Activated naive CD4-positive, alpha-beta T cell treated with anti-CD3 and anti-CD28 coated beads, Interleukin-2, amount 10 ng/mL, durations not matched to agents 7 days and 5 days (primary cell): ENCODE measurements around the gene FAM221B.
A peak's percentile ranks its signal among the peaks of the same experiment; 100 is the strongest.

Experiments used
- CTCF ChIA-PET: fragments of 350-600 bp; sonication (Branson Sonifier 250); formaldehyde crosslinking; loops from one replicate; lab custom pipeline; 2021; ENCODE audit warnings: antibody characterized with exemption; lab: Charles Lee
- DNase-seq: peaks from one replicate; pipeline ENCODE4 v3.0.0-alpha.2; 2020
- H3K27ac Mint-ChIP-seq: one replicate; pipeline ENCODE4 v1.8.0; 2021; ENCODE audit warnings: mild to moderate bottlenecking, moderate library complexity, mixed read lengths
- H3K27me3 Mint-ChIP-seq: one replicate; pipeline ENCODE4 v1.8.0; 2021; ENCODE audit warnings: mild to moderate bottlenecking, mixed read lengths
- H3K36me3 Mint-ChIP-seq: one replicate; pipeline ENCODE4 v1.8.0; 2021; ENCODE audit warnings: mixed read lengths
- H3K4me1 Mint-ChIP-seq: one replicate; pipeline ENCODE4 v1.8.0; 2021; ENCODE audit warnings: mixed read lengths
- H3K4me3 Mint-ChIP-seq: one replicate; pipeline ENCODE4 v1.8.0; 2021; ENCODE audit warnings: mild to moderate bottlenecking, moderate library complexity, mixed read lengths
- H3K9me3 Mint-ChIP-seq: one replicate; pipeline ENCODE4 v1.8.0; 2021; ENCODE audit warnings: mixed read lengths

Gene FAM221B

GRCh38 chr9:35841645-35841900 lies 13.0 kb upstream of the FAM221B start:
- H3K27ac Mint-ChIP-seq: no peak overlapping the region
- H3K4me1 Mint-ChIP-seq: peaks cover 21% of the 10 kb centered on the region
- no peaks in the 10 kb centered on the region for H3K36me3 Mint-ChIP-seq
- CTCF ChIA-PET: interaction anchor here (0.6 to 1.7 kb wide), 5 partner anchors 13 to 166 kb away, joined by 3 to 5 read pairs (median 3); partner anchors contain the start of gene FAM221B
- DNase-seq: no peak
- no peaks in the 10 kb centered on the region for H3K9me3 Mint-ChIP-seq
- H3K27me3 Mint-ChIP-seq: peaks cover 18% of the 10 kb centered on the region
- H3K4me3 Mint-ChIP-seq: no peak overlapping the region

- Mint-ChIP-seq H3K4me1 (peaks cover 21% of the 10 kb centered on the region), H3K27me3 (peaks cover 18% of the 10 kb centered on the region), H3K27ac (no peak overlapping the region), H3K36me3 (no peaks in the 10 kb centered on the region), H3K4me3 (no peak overlapping the region), H3K9me3 (no peaks in the 10 kb centered on the region)
- CTCF ChIA-PET: interaction anchor here (1.0 to 1.7 kb wide), 2 partner anchors 15 to 41 kb away, joined by 3 to 5 read pairs; no protein-coding TSS in a partner anchor
- DNase-seq: no peak
Observed at GRCh38 chr9:35840881-35841644, 12.5 kb upstream of the FAM221B start.

- Mint-ChIP-seq H3K36me3 (no peaks in the 10 kb centered on the region), H3K27me3 (peaks cover 15% of the 10 kb centered on the region), H3K27ac (no peak overlapping the region), H3K4me3 (no peak overlapping the region), H3K4me1 (peaks cover 10% of the 10 kb centered on the region), H3K9me3 (no peaks in the 10 kb centered on the region)
- CTCF ChIA-PET: interaction anchor here (1.4 kb wide), 1 partner anchor 50 kb away, joined by 3 read pairs; no protein-coding TSS in a partner anchor
- DNase-seq: no peak
Observed at GRCh38 chr9:35839926-35840325, 11.4 kb upstream of the FAM221B start.

- no peaks in the 10 kb centered on the region for H3K9me3 Mint-ChIP-seq
- H3K27me3 Mint-ChIP-seq: peaks cover 15% of the 10 kb centered on the region
- H3K4me3 Mint-ChIP-seq: no peak overlapping the region
- peaks cover 8% of the 10 kb centered on the region for H3K4me1 Mint-ChIP-seq
- CTCF ChIA-PET: interaction anchor here (0.7 to 2.7 kb wide), 7 partner anchors 10 to 69 kb away, joined by 3 to 12 read pairs (median 7); no protein-coding TSS in a partner anchor
- H3K27ac Mint-ChIP-seq: no peak overlapping the region
- no peaks in the 10 kb centered on the region for H3K36me3 Mint-ChIP-seq
- no peak for DNase-seq
Observed at GRCh38 chr9:35836595-35836994, 8.1 kb upstream of the FAM221B start.

GRCh38 chr9:35835766-35836165 lies 7.2 kb upstream of the FAM221B start:
- H3K27ac Mint-ChIP-seq: no peak overlapping the region
- H3K4me1 Mint-ChIP-seq: peaks cover 8% of the 10 kb centered on the region
- no peaks in the 10 kb centered on the region for H3K36me3 Mint-ChIP-seq
- no peak overlapping the region for H3K4me3 Mint-ChIP-seq
- H3K27me3 Mint-ChIP-seq: peaks cover 18% of the 10 kb centered on the region
- CTCF ChIA-PET: interaction anchor here (0.8 to 3.4 kb wide), 13 partner anchors 9 to 225 kb away, joined by 3 to 16 read pairs (median 7); partner anchors contain the start of gene SPAG8
- no peak for DNase-seq
- H3K9me3 Mint-ChIP-seq: no peaks in the 10 kb centered on the region

GRCh38 chr9:35835216-35835632 lies 6.7 kb upstream of the FAM221B start:
- H3K27me3 Mint-ChIP-seq: peaks cover 19% of the 10 kb centered on the region
- H3K27ac Mint-ChIP-seq: no peak overlapping the region
- CTCF ChIA-PET: interaction anchor here (0.8 to 3.4 kb wide), 13 partner anchors 9 to 225 kb away, joined by 3 to 16 read pairs (median 7); partner anchors contain the start of gene SPAG8
- peak; percentile 52 for DNase-seq
- H3K4me3 Mint-ChIP-seq: no peak overlapping the region
- no peaks in the 10 kb centered on the region for H3K36me3 Mint-ChIP-seq
- no peaks in the 10 kb centered on the region for H3K9me3 Mint-ChIP-seq
- peaks cover 10% of the 10 kb centered on the region for H3K4me1 Mint-ChIP-seq

- Mint-ChIP-seq H3K27ac (no peak overlapping the region), H3K36me3 (no peaks in the 10 kb centered on the region), H3K4me1 (peaks cover 17% of the 10 kb centered on the region), H3K4me3 (no peak overlapping the region), H3K9me3 (no peaks in the 10 kb centered on the region), H3K27me3 (peaks cover 22% of the 10 kb centered on the region)
- no peak for DNase-seq
- CTCF ChIA-PET: interaction anchor here (0.8 to 3.4 kb wide), 12 partner anchors 8 to 97 kb away, joined by 3 to 16 read pairs (median 7); partner anchors contain the start of gene SPAG8
Observed at GRCh38 chr9:35834260-35835215, 6.0 kb upstream of the FAM221B start.

- Mint-ChIP-seq H3K9me3 (no peaks in the 10 kb centered on the region), H3K27me3 (peaks cover 25% of the 10 kb centered on the region), H3K36me3 (no peaks in the 10 kb centered on the region), H3K4me1 (peaks cover 26% of the 10 kb centered on the region), H3K27ac (no peak overlapping the region), H3K4me3 (no peak overlapping the region)
- CTCF ChIA-PET: interaction anchor here (1.0 to 3.4 kb wide), 3 partner anchors 12 to 136 kb away, joined by 3 to 16 read pairs (median 5); no protein-coding TSS in a partner anchor
- no peak for DNase-seq
Observed at GRCh38 chr9:35832814-35833213, 4.3 kb upstream of the FAM221B start.

- H3K27ac Mint-ChIP-seq: no peak overlapping the region
- no peak for DNase-seq
- H3K9me3 Mint-ChIP-seq: no peaks in the 10 kb centered on the region
- no peak overlapping the region for H3K4me3 Mint-ChIP-seq
- CTCF ChIA-PET: interaction anchor here (2.0 kb wide), 1 partner anchor 41 kb away, joined by 5 read pairs; no protein-coding TSS in a partner anchor
- no peaks in the 10 kb centered on the region for H3K36me3 Mint-ChIP-seq
- H3K27me3 Mint-ChIP-seq: peaks cover 33% of the 10 kb centered on the region
- H3K4me1 Mint-ChIP-seq: peaks cover 36% of the 10 kb centered on the region
Observed at GRCh38 chr9:35831040-35831439, 2.5 kb upstream of the FAM221B start.

- Mint-ChIP-seq H3K27ac (peak overlapping the region; percentile 73), H3K4me1 (peaks cover 38% of the 10 kb centered on the region)
- CTCF ChIA-PET: interaction anchor here (1.4 kb wide), 1 partner anchor 39 kb away, joined by 3 read pairs; no protein-coding TSS in a partner anchor
Observed at GRCh38 chr9:35829764-35830096, 1.2 kb upstream of the FAM221B start.

GRCh38 chr9:35829084-35829763 lies 692 bp upstream of the FAM221B start, which contains the start of gene TMEM8B:
TSS of gene TMEM8B (plus strand) at chr9:35829228. CDS start at chr9:35829448, 220 bp downstream.
- Mint-ChIP-seq H3K9me3 (no peaks in the 10 kb centered on the region), H3K27me3 (peaks cover 33% of the 10 kb centered on the region), H3K4me3 (peak within 1 kb of the TSS; percentile 91), H3K36me3 (no peaks in the 10 kb centered on the region), H3K4me1 (peaks cover 34% of the 10 kb centered on the region), H3K27ac (peak within 1 kb of the TSS; percentile 78)
- DNase-seq: peak; percentile 97
- CTCF ChIA-PET: interaction anchor here (1.3 to 5.6 kb wide), 3 partner anchors 13 to 52 kb away, joined by 3 to 61 read pairs (median 3); no protein-coding TSS in a partner anchor

More at GRCh38 chr9:35829764-35830096, 1.2 kb upstream of the FAM221B start:
- no peaks in the 10 kb centered on the region for H3K36me3 Mint-ChIP-seq
- H3K9me3 Mint-ChIP-seq: no peaks in the 10 kb centered on the region
- H3K4me3 Mint-ChIP-seq: peak overlapping the region; percentile 84
- DNase-seq: no peak
- peaks cover 33% of the 10 kb centered on the region for H3K27me3 Mint-ChIP-seq

GRCh38 chr9:35827486-35827885 lies 1.0 kb downstream of the FAM221B start:
- peaks cover 36% of the 10 kb centered on the region for H3K27me3 Mint-ChIP-seq
- no peak overlapping the region for H3K27ac Mint-ChIP-seq
- CTCF ChIA-PET: interaction anchor here (2.0 to 7.6 kb wide), 4 partner anchors 13 to 54 kb away, joined by 9 to 97 read pairs (median 38); partner anchors contain the start of gene HINT2
- H3K4me1 Mint-ChIP-seq: peaks cover 30% of the 10 kb centered on the region
- H3K4me3 Mint-ChIP-seq: peak overlapping the region; percentile 91
- DNase-seq: no peak
- H3K36me3 Mint-ChIP-seq: no peaks in the 10 kb centered on the region
- no peaks in the 10 kb centered on the region for H3K9me3 Mint-ChIP-seq

- CTCF ChIA-PET: interaction anchor here (0.7 to 7.6 kb wide), 32 partner anchors 10 to 715 kb away, joined by 3 to 97 read pairs (median 4); partner anchors contain the start of genes CCDC107, GBA2, HINT2 and RGP1
- Mint-ChIP-seq H3K36me3 (no peaks in the 10 kb centered on the region), H3K9me3 (no peaks in the 10 kb centered on the region), H3K4me1 (peaks cover 30% of the 10 kb centered on the region), H3K27me3 (peaks cover 41% of the 10 kb centered on the region), H3K27ac (no peak overlapping the region), H3K4me3 (no peak overlapping the region)
- DNase-seq: peak; percentile 49
Observed at GRCh38 chr9:35826071-35826701, 2.3 kb downstream of the FAM221B start.
